ENCODE measurements around the gene MRPL33.
"Not testable (repeated sequence)": the region's sequence is repeated elsewhere in the genome, so short reads cannot be mapped to it uniquely, and the experiment has no call there.

The MRPL33 gene

DNA sequence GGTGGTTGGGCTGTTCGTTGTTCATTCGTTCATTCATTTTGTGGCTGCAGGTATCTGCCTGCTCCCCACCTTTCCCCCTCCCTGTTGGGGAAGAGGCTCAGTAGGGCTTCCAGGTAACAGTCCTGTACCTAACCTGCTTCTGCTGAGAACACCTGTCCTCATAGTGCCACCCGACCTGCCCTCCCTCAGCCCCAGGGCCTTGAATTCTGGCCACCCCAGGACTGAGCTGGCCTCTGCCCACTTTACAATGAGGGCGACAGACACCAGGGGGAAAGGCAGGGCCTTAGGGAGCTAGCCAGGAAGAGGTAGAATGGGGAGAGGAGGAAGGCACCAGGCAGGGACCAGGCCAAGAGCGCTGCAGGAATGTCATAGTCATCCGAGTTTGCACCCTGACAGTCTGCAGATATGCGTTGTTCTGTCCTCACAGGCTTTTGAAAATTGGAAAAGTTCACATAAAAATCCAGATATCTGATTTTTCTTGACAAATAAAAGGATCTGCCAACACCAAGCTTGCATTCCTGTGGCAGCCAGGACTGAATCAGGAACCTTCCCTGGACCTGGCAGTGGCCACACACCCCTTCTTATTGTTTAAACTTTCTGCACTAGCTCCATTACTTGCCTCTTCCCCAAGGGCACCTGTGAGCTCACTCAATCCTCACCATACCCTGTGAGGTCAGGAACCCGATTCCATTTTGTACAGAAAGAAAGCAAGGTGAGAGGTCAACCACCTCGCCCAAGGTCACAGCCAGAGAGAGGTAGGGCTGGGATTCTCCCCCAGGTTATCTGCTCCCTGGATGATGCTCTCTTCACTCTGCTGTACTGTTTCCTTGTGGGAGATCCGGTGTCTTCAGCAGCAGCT lies 35.3 kb upstream of the MRPL33 start:
- no peaks in the 10 kb centered on the region for H3K9me3 Mint-ChIP-seq
- DNase-seq, result no peak
- H3K4me1 Mint-ChIP-seq, result peaks cover 13% of the 10 kb centered on the region
- peak overlapping the region; percentile 14 for H3K4me3 Mint-ChIP-seq
- H3K36me3 Mint-ChIP-seq (ENCODE audit: low read depth), result no peaks in the 10 kb centered on the region
- ATAC-seq, result no peak
- H3K27me3 Mint-ChIP-seq, result peaks cover 1% of the 10 kb centered on the region
- H3K27ac Mint-ChIP-seq, result no peak overlapping the region

DNA sequence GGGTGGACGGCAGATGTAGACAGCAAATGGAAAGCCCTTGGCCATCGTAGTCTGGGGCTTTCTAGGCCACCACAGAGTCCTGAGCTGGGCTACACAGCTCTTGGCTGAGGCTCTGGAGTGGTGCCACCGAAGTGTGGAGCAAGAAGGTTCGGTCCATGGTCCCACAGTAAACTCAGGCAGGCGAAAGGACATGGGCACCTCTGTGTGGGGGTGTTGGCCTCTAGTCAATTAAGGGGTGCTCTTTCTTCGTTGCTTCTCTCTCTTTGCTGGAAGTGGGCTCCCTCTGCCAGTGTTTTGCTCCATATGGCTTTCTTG lies 34.7 kb upstream of the MRPL33 start:
- H3K9me3 Mint-ChIP-seq, result no peaks in the 10 kb centered on the region
- H3K27ac Mint-ChIP-seq, result no peak overlapping the region
- peaks cover 13% of the 10 kb centered on the region for H3K4me1 Mint-ChIP-seq
- DNase-seq (no peak), ATAC-seq (no peak)
- H3K4me3 Mint-ChIP-seq, result no peak overlapping the region
- H3K27me3 Mint-ChIP-seq, result peaks cover 1% of the 10 kb centered on the region
- no peaks in the 10 kb centered on the region for H3K36me3 Mint-ChIP-seq (ENCODE audit: low read depth)

DNA sequence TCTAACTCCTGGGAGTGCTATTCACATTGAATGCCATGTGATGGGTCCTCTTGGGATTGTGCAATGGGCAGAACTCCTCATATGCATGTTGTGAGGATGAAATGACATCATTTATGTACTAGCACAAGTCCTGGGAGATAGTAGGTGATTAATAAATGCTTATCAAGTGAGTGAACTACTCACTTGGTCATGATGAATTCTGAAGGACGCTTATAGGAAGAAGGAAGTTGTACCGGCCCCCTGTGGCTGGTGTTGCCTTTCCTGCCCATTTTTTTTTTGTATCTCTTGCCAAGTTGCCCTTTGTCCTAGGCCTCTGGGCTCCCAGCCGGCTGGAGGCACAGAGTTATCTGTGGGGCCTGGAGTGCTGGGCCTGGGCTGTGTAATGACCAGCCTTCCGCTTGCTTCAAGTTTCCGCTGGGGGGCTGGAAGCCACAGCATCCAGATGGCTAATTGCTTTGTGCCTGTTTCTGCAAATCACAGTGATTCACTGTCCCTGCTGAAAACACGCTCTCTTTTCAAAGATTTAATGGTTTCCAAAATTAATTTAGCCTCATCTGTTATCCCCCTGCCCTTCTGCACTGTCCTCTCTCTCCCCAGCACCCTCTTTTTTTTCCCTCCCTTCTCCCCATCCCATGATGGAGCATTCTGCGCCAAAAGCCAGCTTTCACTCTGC lies 33.7 kb upstream of the MRPL33 start:
- DNase-seq, result no peak
- no peak overlapping the region for H3K27ac Mint-ChIP-seq
- peaks cover 1% of the 10 kb centered on the region for H3K27me3 Mint-ChIP-seq
- H3K4me1 Mint-ChIP-seq, result peaks cover 13% of the 10 kb centered on the region
- ATAC-seq, result no peak
- no peaks in the 10 kb centered on the region for H3K36me3 Mint-ChIP-seq (ENCODE audit: low read depth)
- no peaks in the 10 kb centered on the region for H3K9me3 Mint-ChIP-seq
- H3K4me3 Mint-ChIP-seq, result no peak overlapping the region

DNA sequence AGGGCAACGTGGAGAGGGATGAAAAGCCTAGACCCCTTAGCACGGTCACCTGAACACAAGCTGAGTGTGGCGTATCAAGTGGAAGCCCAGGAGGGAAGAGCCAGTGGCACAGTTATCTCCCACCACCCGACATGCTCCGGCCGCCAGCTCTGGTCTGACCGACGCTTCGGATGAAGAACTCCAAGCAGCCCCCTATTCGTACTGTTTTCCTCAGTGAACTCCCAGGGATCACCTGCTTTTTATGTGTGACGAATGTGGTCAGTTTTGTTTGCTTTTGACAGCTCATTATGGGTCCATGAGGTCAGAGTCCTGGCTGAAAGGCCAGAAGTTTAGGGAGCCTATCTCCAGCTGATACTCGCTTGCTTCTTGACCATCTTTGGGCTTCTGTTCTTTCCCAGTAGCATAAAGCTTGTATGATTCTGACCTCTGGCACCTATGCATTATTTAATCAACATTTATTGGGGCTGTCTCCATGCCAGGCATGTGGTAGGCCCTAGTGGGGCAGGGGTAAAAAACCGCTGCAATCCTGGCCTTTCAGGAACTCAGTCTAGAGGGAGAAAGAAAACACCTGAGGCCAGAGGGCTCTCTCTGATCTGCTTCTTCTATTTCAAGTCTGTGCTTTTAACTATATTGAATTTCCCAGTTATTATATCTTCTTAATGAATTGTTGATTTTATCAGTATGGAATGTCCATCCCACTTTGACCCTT lies 33.0 kb upstream of the MRPL33 start:
- ATAC-seq (no peak), DNase-seq (no peak)
- Mint-ChIP-seq H3K4me3 (no peak overlapping the region), H3K27me3 (peaks cover 1% of the 10 kb centered on the region), H3K27ac (no peak overlapping the region), H3K9me3 (no peaks in the 10 kb centered on the region), H3K4me1 (peaks cover 13% of the 10 kb centered on the region), H3K36me3 (ENCODE audit: low read depth) (no peaks in the 10 kb centered on the region)

DNA sequence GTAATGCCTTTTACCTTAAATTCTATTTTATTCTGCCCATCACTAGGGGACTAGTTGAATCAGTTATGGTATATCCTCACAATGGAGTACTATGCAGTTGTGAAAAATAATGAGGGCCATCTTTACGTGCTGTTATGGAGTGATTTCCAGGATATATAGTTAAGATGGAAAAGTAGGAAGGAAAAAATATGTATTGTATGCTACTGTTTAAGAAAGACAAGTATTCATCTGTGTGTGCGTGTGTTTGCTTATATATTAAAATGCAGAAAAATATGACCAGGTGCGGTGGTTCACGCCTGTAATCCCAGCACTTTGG lies 32.5 kb upstream of the MRPL33 start:
- no peaks in the 10 kb centered on the region for H3K9me3 Mint-ChIP-seq
- H3K27me3 Mint-ChIP-seq, result peaks cover 3% of the 10 kb centered on the region
- DNase-seq (no peak), ATAC-seq (no peak)
- no peak overlapping the region for H3K4me3 Mint-ChIP-seq
- H3K4me1 Mint-ChIP-seq, result peaks cover 13% of the 10 kb centered on the region
- no peaks in the 10 kb centered on the region for H3K36me3 Mint-ChIP-seq (ENCODE audit: low read depth)
- H3K27ac Mint-ChIP-seq, result no peak overlapping the region

DNA sequence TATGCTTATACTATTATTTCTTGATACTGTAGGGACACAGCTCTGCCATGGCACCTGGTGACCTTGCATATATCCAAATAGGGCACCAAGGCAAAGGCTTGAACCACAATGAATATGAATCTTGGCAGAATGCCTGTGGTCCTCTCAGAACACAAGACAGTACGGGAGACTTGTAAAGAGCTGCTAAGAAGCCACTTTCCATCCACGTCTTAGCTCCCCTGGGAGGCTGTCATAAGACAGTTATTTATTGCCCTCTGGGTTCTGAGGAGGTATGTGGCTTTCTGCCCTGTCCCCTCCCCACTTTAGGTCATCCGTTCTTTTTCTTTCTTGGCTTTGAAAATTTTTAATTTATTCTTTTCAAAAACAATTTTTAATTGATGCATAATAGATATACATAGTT lies 29.8 kb upstream of the MRPL33 start:
- H3K4me1 Mint-ChIP-seq, result no peaks in the 10 kb centered on the region
- DNase-seq, result no peak
- no peak overlapping the region for H3K27ac Mint-ChIP-seq
- no peak for ATAC-seq
- H3K36me3 Mint-ChIP-seq (ENCODE audit: low read depth), result no peaks in the 10 kb centered on the region
- no peaks in the 10 kb centered on the region for H3K9me3 Mint-ChIP-seq
- H3K4me3 Mint-ChIP-seq, result no peak overlapping the region
- peaks cover 9% of the 10 kb centered on the region for H3K27me3 Mint-ChIP-seq

DNA sequence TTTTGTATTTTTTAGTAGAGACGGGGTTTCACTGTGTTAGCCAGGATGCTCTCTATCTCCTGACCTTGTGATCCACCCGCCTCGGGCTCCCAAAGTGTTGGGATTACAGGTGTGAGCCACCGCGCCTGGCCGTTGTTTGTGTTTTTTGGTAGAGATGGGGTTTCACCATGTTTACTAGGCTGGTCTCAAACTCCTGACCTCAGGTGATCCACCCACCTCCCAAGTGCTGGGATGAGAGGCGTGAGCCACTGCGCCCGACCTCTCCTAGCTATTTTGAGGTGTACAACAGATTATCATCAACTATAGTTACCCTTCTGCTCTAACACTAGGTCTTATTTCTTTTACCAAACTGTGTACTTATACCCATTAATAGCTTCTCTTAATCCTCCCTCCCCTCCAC lies 28.9 kb upstream of the MRPL33 start:
- no peak overlapping the region for H3K4me3 Mint-ChIP-seq
- H3K9me3 Mint-ChIP-seq, result no peaks in the 10 kb centered on the region
- H3K4me1 Mint-ChIP-seq, result no peaks in the 10 kb centered on the region
- ATAC-seq (no peak), DNase-seq (no peak)
- no peak overlapping the region for H3K27ac Mint-ChIP-seq
- H3K36me3 Mint-ChIP-seq (ENCODE audit: low read depth), result no peaks in the 10 kb centered on the region
- peaks cover 9% of the 10 kb centered on the region for H3K27me3 Mint-ChIP-seq

DNA sequence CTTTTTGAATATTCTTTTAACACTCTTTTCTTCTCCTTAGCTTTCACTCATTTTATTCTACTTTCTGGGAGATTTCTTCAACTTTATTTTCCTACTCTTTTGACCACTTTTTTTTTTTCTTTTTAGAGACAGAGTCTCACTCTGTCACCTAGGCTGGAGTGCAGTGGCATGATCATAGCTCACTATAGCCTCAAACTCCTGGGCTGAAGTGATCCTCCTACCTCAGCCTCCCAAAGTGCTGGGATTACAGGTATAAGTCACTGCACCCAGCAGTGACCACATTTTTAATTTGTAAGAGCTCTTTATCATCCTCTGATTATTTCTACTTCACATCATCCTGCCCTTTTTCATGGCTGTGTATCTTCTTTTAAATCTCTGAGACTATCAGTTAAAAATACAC lies 26.0 kb upstream of the MRPL33 start:
- DNase-seq; H3K4me3 Mint-ChIP-seq; H3K4me1 Mint-ChIP-seq; ATAC-seq; H3K27ac Mint-ChIP-seq; H3K36me3 Mint-ChIP-seq (ENCODE audit: low read depth): not testable (repeated sequence)
- H3K9me3 Mint-ChIP-seq, result peaks cover 10% of the 10 kb centered on the region
- H3K27me3 Mint-ChIP-seq, result peaks cover 21% of the 10 kb centered on the region

DNA sequence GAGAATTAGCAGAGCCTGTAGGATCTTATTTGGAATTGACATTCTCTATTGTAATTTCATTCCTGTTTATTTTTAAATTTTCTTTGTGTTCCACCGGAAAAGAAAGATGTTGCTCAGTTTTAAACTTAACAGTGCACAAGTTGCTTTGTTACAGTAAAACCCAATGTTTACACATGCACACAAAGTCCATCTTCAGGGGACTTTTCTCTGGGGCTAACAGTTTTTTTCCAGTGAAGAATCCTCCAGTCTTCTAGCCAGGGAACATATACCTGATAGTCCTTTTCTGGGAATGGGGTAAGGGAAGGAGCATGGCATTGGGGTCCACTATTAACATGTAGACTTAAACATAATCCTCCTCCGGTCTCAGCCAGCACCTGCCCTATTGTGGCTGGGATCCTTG lies 25.2 kb upstream of the MRPL33 start:
- Mint-ChIP-seq H3K36me3 (ENCODE audit: low read depth) (no peaks in the 10 kb centered on the region), H3K27ac (no peak overlapping the region), H3K27me3 (peaks cover 21% of the 10 kb centered on the region), H3K9me3 (peaks cover 10% of the 10 kb centered on the region), H3K4me1 (no peaks in the 10 kb centered on the region), H3K4me3 (no peak overlapping the region)
- DNase-seq (no peak), ATAC-seq (no peak)

DNA sequence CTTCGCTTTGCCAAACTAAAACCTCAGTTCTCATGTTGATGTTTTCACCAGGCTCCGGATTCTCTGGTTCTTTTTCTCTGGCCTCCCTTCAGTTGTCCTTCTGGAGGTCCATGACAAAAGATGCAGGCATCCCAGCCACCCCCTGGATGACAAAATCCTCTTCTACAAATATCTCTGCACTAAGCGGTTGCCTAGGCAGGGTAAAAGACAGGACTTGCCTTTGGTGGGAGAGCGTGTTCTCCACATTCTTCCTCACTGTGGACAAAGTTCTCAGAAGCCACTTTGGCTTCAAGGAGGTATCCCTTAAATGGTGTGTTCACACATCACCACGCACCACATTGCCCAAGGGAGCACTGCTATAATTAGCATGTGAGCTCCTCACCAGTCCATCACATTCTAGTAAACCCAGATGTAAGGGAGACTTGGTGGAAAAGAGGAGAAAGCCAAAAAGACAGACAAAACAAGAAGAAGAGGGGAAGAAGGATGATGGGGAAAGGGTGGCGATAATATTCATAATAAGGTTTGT lies 23.6 kb upstream of the MRPL33 start:
- Mint-ChIP-seq H3K9me3 (peaks cover 10% of the 10 kb centered on the region), H3K27me3 (peaks cover 22% of the 10 kb centered on the region), H3K27ac (no peak overlapping the region), H3K36me3 (ENCODE audit: low read depth) (no peaks in the 10 kb centered on the region), H3K4me3 (no peak overlapping the region), H3K4me1 (no peaks in the 10 kb centered on the region)
- ATAC-seq (no peak), DNase-seq (no peak)

DNA sequence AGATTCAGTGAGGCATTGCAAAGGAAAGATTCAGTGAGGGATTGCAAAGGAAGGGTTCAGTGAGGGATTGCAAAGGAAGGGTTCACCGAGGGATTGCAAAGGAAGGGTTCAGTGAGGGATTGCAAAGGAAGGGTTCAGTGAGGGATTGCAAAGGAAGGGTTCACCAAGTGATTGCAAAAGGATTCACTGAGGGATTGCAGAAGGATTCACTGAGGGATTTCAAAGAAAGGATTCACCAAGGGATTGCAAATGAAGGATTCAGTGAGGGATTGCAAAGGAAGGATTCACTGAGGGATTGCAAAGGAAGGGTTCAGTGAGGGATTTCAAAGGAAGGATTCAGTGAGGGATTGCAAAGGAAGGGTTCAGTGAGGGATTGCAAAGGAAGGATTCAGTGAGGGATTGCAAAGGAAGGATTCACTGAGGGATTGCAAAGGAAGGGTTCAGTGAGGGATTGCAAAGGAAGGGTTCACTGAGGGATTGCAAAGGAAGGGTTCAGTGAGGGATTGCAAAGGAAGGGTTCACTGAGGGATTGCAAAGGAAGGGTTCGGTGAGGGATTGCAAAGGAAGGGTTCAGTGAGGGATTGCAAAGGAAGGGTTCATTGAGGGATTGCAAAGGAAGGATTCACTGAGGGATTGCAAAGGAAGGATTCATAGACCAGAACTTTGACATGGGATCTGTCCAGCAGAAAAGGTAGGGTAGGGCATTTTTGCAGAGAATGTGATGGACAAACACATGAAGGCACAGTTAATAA lies 22.5 kb upstream of the MRPL33 start:
- not testable (repeated sequence) for H3K36me3 Mint-ChIP-seq (ENCODE audit: low read depth); H3K27ac Mint-ChIP-seq; ATAC-seq; H3K4me1 Mint-ChIP-seq; DNase-seq; H3K4me3 Mint-ChIP-seq
- Mint-ChIP-seq H3K27me3 (peaks cover 24% of the 10 kb centered on the region), H3K9me3 (peaks cover 10% of the 10 kb centered on the region)

DNA sequence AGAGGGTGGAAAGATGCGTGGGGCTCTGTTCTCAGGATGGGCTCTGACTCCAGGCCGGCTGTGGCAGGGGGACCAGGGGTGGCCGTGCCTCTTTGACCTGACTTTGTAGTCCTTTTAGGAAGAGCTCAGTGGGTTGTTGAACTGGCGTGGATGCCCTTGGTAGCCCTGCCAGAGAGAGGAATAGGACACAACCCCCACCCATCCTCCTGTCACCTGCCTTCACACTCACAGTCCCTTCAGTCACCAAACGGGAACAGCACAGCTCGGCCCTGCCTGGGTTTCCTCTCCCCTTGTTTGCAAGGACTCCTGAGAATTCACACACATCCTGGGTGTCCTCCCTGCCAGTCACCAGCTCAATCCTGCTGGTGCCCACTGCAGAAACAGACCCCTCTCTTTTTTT lies 20.1 kb upstream of the MRPL33 start:
- Mint-ChIP-seq H3K4me1 (no peaks in the 10 kb centered on the region), H3K27ac (no peak overlapping the region), H3K36me3 (ENCODE audit: low read depth) (no peaks in the 10 kb centered on the region), H3K9me3 (peaks cover 10% of the 10 kb centered on the region), H3K27me3 (peaks cover 17% of the 10 kb centered on the region), H3K4me3 (no peak overlapping the region)
- no peak for ATAC-seq
- DNase-seq, result no peak

DNA sequence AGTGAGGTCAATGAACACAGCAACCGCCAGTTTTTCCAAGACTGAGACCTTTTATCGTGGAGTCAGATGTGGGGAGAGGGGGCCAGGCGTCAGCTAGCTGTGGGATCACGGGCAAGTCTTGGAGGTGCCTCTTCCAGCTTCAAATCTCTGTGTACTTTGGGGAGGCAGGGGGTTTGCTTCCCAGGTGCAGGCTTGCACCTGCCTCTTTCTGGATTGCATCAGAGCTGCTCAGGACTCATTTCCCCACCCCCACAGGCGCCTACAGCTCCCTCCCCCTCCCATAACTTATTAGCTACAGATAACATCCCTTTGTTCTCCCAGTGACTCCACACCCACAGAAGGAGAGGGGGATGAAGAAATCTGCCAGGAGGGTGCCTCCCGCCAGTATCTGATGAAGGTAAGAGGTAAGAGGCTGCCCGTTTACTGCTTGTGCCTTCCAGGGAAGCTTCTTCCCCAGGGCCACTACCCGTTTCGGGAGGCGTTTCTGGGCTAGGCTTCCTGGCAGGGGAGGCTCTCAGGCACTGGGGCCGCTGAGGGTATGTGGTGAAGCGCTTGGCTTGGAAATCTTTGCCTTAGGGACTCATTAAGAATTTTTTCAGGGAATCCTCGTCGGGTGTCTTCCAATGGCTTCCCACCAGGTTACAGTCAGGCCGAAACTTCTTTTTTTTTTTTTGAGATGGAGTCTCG lies 18.8 kb upstream of the MRPL33 start:
- Mint-ChIP-seq H3K9me3 (peaks cover 10% of the 10 kb centered on the region), H3K27ac (no peak overlapping the region), H3K4me3 (no peak overlapping the region), H3K36me3 (ENCODE audit: low read depth) (no peaks in the 10 kb centered on the region), H3K27me3 (peaks cover 17% of the 10 kb centered on the region), H3K4me1 (no peaks in the 10 kb centered on the region)
- DNase-seq (no peak), ATAC-seq (no peak)

DNA sequence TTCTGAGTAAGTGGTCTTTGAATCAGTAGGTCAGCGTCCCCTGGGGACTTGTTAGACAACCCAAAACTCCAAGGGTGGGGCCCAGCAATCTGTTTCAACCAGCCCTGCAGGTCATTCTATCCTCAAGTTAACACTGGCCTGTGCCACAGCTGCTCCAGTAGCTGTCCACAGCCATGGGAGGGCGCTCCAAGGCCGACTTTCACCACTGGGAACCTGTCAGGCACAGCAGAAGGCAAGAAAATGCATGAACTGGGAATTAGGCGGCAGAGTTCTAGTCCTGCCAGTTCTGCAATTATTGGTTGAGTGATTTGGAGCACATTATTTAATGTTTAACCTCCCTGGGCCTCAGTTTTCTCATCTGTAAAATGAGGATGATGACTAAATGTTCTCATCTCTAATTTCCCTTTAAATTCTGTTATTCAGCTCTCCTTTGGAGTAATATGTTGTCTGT lies 17.4 kb upstream of the MRPL33 start:
- Mint-ChIP-seq H3K9me3 (peaks cover 6% of the 10 kb centered on the region), H3K4me3 (no peak overlapping the region), H3K4me1 (no peaks in the 10 kb centered on the region), H3K27ac (no peak overlapping the region), H3K27me3 (peaks cover 10% of the 10 kb centered on the region), H3K36me3 (ENCODE audit: low read depth) (no peaks in the 10 kb centered on the region)
- peak; percentile 79 for DNase-seq
- ATAC-seq, result peak; percentile 90
